Activated T-helper 17 cell treated with anti-CD3 and anti-CD28 coated beads, Interleukin-2, amount 50 U/mL, for 72 hours (primary cell): ENCODE data around the gene SHC2. TPM values are rescaled to one million over a fixed set of nuclear protein-coding genes. Genes with fewer than 3 reads are reported as not detected.

Source experiments
- ATAC-seq: fragments of 150-1000 bp; cut with Tn5 transposase; replicated peaks from 2 replicates; pipeline ENCODE4 v1.10.0; 2021; ENCODE audit warnings: mild to moderate bottlenecking, moderate library complexity
- H3K27ac Mint-ChIP-seq: one replicate; pipeline ENCODE4 v1.8.0; 2022; ENCODE audit warnings: mixed read lengths
- H3K27me3 Mint-ChIP-seq: one replicate; pipeline ENCODE4 v1.8.0; 2022; ENCODE audit warnings: mixed read lengths
- H3K36me3 Mint-ChIP-seq: one replicate; pipeline ENCODE4 v1.8.0; 2022; ENCODE audit warnings: low read depth, mild to moderate bottlenecking, mixed read lengths
- H3K4me1 Mint-ChIP-seq: one replicate; pipeline ENCODE4 v1.8.0; 2022; ENCODE audit warnings: mixed read lengths
- H3K4me3 Mint-ChIP-seq: one replicate; pipeline ENCODE4 v1.8.0; 2022; ENCODE audit warnings: mild to moderate bottlenecking, mixed read lengths
- H3K9me3 Mint-ChIP-seq: one replicate; pipeline ENCODE4 v1.8.0; 2022; ENCODE audit warnings: mixed read lengths
- total RNA-seq, 2 donors: library from RNA; stranded (reverse); gene quantifications; one replicate each; pipeline ENCODE4 v1.2.3, GENCODE V29; 2022

SHC2 gene
- total RNA-seq, 2 donors from 2014 or later, result 0.26 TPM; not detected in 1

DNA sequence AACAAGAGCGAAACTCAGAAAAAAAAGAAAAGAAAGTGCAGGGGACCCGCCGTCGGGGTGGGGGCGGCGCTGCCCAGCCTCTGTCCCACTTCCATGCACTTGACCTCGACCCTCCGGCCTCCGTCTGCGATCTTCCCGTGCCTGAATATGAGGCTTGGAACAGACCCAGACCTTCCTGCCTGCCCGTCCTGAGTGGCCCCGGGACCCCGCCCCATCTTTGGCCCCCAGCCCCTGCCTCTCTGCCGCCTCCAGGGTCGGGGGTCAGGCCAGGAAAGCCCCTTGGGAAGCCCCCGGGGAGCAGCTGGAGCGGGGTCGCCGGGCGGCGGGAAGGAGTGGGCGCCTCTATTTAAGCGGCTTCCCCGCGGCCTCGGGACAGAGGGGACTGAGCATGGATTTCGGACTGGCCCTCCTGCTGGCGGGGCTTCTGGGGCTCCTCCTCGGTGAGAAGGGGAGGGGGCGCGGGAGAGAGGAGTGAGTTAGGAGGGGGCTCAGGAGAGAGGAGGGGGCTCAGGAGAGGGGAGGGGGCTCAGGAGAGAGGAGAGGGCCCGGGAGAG lies 35.4 kb upstream of the SHC2 start, which contains the start of gene MADCAM1:
Gene MADCAM1 (plus strand): TSS at position 375 of the 554 bp plus-strand sequence. CDS start 14 bp downstream, at position 389.
- no peaks in the 10 kb centered on the region for H3K4me1 Mint-ChIP-seq
- no peak for ATAC-seq
- no peaks in the 10 kb centered on the region for H3K36me3 Mint-ChIP-seq
- H3K4me3 Mint-ChIP-seq, result no peak within 1 kb of the TSS
- H3K27me3 Mint-ChIP-seq, result peaks cover 10% of the 10 kb centered on the region
- H3K27ac Mint-ChIP-seq, result no peak within 1 kb of the TSS
- H3K9me3 Mint-ChIP-seq, result no peaks in the 10 kb centered on the region

DNA sequence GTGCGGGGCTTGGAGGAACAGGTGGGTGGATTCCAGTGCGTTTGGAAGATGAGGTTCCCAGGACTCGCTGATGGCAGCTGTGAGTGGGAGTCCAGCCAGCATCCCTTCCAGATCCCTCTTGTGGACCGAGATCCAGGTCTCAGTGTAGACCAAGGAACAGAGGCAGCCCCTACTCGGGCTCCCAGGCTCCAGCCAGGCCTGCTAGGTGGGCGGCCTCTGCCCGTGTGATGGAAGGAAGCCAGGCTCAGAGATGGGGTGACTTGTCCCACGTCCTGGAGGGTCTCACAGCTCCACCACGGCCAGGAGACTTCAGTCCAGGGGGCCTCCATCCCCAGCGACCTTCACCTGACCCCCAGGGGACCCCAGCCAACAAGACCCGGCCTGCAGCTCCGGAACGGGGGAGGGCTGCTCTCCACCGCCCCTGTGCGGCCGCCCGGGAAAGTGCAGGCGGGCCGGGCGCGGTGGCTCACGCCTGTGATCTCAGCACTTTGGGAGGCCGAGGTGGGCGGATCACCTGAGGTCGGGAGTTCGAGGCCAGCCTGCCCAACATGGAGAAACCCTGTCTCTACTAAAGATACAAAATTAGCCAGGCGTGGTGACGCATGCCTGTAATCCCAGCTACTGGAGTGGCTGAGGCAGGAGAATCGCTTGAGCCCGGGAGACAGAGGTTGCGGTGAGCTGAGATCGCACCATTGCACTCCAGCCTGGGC lies 34.7 kb upstream of the SHC2 start:
- Mint-ChIP-seq H3K27me3 (peaks cover 10% of the 10 kb centered on the region), H3K4me1 (no peaks in the 10 kb centered on the region), H3K27ac (no peak overlapping the region), H3K4me3 (no peak overlapping the region), H3K9me3 (no peaks in the 10 kb centered on the region), H3K36me3 (no peaks in the 10 kb centered on the region)
- ATAC-seq, result peak; percentile 44

DNA sequence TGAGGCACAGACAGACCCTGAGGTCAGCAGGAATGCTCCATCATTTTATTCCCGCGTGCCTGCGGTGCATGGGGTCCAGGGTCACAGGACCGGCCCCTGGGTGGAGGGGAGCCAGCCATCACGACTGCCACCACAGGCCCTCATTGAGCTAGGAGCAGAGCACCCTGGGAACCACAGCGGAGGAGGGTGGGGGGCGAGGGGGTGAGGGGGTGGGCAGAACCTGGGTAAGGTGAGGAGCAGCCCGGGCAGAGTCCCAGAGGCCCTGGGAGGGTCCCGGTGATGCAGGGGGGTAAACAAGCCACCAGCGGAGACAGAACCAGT lies 34.2 kb upstream of the SHC2 start:
- Mint-ChIP-seq H3K27me3 (peaks cover 10% of the 10 kb centered on the region), H3K4me3 (no peak overlapping the region), H3K36me3 (no peaks in the 10 kb centered on the region), H3K4me1 (no peaks in the 10 kb centered on the region), H3K27ac (no peak overlapping the region), H3K9me3 (no peaks in the 10 kb centered on the region)
- no peak for ATAC-seq

DNA sequence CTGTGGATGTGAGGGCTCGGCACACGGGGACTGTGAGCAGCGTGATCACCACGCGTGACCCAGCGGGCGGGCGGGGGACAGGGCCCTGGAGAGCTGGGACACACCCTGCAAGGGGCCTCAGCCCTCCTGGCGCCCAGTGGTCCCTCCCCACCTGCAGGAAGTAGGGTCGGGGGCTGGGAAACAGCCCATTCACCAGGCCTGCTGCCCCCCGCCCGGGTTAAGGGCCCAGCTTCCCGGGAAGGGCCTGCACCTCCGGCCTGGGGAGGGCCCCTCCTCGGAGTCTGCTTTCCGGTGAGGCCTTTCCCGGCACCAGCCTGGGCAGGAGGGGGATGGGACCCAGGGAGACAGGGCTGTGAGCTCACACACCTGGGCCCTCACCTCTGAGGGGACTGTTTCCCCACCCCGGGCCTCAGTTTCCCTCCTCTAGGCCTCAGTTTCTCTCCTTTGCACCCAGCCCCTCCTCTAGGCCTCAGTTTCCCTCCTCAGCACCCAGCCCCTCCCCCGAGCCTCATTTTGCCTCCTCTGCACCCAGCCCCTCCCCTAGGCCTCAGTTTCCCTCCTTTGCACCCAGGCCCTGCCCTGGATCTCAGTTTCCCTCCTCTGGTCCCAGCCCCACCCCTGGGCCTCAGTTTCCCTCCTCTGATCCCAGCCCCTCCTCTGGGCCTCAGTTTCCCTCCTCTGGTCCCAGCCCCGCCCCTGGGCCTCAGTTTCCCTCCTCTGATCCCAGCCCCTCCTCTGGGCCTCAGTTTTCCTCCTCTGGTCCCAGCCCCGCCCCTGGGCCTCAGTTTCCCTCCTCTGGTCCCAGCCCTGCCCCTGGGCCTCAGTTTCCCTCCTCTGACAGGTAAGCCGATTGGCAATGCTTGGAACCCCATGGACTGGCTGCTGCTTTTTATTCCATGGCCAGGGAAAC lies 33.6 kb upstream of the SHC2 start:
- H3K9me3 Mint-ChIP-seq, result no peaks in the 10 kb centered on the region
- H3K36me3 Mint-ChIP-seq, result no peaks in the 10 kb centered on the region
- H3K4me1 Mint-ChIP-seq, result no peaks in the 10 kb centered on the region
- no peak overlapping the region for H3K4me3 Mint-ChIP-seq
- no peak for ATAC-seq
- H3K27me3 Mint-ChIP-seq, result peaks cover 8% of the 10 kb centered on the region
- H3K27ac Mint-ChIP-seq, result peak overlapping the region; percentile 20

DNA sequence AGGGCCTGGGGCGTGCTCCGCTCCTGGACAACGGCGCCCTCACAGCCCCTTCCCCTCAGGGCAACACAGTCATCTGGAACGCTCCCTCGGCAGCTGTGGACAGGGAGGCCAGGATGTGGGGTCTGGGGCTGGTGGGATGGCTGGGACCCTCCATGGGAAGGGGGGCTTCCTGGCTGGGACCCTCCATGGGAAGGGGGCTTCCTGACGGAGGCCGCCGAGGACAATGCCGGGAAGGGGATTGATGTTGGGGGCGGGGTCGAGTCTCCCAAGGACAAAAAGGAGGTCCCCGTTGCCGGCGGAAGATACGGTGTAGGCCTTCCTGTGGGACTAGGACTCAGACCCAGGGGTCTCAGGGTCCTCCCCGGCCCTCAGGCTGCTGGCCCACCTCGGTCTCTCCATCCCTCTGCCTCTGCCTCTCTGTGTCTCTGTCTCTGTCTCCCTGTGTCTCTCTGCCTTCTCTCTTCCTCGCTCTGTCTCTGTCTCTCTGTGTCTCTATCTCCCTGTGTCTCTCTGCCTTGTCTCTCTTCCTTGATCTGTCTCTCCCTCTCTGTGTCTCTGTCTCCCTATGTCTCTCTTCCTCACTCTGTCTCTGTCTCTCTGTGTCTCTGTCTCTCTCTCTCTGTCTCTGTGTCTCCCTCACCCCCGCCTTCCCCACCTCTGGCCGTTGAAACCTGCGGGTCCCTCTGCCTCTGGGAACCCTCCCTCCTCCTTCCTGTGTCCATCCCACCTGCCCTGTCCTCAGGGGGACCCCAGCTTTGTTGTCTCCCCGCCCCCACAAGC lies 32.7 kb upstream of the SHC2 start:
- Mint-ChIP-seq H3K27ac (peak overlapping the region; percentile 20), H3K4me1 (no peaks in the 10 kb centered on the region), H3K27me3 (peaks cover 4% of the 10 kb centered on the region), H3K4me3 (no peak overlapping the region), H3K36me3 (no peaks in the 10 kb centered on the region), H3K9me3 (no peaks in the 10 kb centered on the region)
- ATAC-seq, result no peak

DNA sequence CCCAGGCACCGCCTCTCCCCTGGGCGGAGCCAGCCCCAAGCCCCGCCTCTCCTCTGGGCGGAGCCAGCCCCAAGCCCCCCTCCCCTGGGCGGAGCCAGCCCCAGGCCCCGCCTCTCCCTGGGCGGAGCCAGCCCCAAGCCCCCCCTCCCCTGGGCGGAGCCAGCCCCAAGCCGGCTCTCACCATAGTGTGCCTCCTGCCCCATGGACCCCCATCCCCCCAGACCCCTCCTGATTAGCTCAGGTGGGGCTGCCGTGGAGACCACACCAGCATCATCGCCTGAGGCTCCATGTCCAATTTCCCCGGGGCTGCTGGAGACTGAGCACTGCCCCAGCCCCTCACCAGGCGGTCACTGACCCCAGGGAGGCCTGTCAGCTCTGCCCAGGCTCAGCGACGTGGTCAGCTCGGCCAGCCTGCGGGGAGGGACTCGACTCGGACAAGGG lies 31.3 kb upstream of the SHC2 start:
- Mint-ChIP-seq H3K4me1 (no peaks in the 10 kb centered on the region), H3K27ac (no peak overlapping the region), H3K27me3 (no peaks in the 10 kb centered on the region), H3K4me3 (no peak overlapping the region), H3K9me3 (no peaks in the 10 kb centered on the region), H3K36me3 (no peaks in the 10 kb centered on the region)
- ATAC-seq, result no peak

DNA sequence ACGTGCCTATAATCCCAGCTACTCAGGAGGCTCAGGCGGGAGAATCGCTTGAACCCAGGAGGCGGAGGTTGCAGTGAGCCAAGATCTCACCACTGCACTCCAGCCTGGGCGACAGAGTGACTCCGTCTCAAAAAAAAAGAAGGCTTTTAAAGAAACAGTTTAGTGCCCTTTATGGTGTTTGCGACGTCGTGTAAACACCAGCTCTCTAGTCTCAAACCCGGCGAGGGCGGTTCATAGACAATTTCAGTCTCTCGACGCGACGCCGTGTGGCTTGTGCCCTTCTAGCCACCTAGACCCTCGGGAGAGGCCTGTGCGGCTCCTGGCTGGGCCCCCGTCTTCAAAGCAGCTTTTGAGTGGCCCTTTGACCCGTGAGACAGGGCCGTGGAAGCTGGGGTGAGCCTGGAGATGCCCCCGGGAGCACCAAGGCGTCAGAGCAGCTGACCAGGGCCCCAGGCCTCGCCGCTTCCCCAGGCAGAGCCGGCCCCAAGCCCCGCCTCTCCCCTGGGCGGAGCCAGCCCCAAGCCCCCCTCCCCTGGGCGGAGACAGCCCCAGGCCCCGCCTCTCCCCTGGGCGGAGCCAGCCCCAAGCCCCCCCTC lies 30.4 kb upstream of the SHC2 start:
- H3K27me3 Mint-ChIP-seq, result no peaks in the 10 kb centered on the region
- no peaks in the 10 kb centered on the region for H3K4me1 Mint-ChIP-seq
- no peaks in the 10 kb centered on the region for H3K36me3 Mint-ChIP-seq
- no peak for ATAC-seq
- no peak overlapping the region for H3K27ac Mint-ChIP-seq
- H3K4me3 Mint-ChIP-seq, result no peak overlapping the region
- no peaks in the 10 kb centered on the region for H3K9me3 Mint-ChIP-seq

DNA sequence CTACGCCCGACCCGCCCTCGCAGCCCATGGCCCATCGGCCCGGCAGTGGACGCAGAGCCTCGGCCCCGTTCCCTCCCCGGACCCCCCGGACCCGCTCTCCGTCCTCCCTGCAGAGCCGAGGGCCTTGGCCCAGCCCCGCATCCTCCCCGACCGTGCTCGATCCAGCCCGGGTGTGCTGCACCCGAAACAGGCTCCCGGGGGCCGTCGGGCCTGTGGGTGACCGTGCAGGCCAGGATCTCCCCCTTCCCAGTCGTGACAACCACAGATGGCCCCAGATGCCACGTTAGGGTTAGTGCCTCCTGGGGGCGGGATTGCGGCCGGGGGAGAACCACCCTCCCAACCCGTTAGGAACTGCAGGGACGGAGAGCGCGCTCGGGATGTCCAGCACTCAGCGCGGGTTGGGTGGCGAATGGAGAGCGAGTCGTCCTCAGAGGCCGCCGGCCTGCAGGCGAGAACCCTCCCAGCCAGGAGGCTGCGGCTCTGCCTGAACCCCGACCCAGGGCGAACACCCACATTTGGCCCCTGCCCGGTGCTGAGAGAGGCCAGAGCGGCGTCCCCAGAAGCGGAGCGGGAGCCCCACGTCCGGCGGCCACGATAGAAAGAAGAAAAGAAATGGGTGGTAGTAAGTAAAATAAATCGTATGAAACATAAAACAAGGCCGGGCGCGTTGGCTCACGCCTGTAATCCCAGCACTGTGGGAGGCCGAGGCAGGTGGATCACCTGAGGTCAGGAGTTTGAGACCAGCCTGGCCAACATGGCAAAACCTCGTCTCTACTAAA lies 28.8 kb upstream of the SHC2 start:
- H3K27ac Mint-ChIP-seq, result no peak overlapping the region
- no peaks in the 10 kb centered on the region for H3K36me3 Mint-ChIP-seq
- no peaks in the 10 kb centered on the region for H3K27me3 Mint-ChIP-seq
- H3K9me3 Mint-ChIP-seq, result no peaks in the 10 kb centered on the region
- H3K4me1 Mint-ChIP-seq, result no peaks in the 10 kb centered on the region
- H3K4me3 Mint-ChIP-seq, result peak overlapping the region; percentile 41
- ATAC-seq, result peak; percentile 2

DNA sequence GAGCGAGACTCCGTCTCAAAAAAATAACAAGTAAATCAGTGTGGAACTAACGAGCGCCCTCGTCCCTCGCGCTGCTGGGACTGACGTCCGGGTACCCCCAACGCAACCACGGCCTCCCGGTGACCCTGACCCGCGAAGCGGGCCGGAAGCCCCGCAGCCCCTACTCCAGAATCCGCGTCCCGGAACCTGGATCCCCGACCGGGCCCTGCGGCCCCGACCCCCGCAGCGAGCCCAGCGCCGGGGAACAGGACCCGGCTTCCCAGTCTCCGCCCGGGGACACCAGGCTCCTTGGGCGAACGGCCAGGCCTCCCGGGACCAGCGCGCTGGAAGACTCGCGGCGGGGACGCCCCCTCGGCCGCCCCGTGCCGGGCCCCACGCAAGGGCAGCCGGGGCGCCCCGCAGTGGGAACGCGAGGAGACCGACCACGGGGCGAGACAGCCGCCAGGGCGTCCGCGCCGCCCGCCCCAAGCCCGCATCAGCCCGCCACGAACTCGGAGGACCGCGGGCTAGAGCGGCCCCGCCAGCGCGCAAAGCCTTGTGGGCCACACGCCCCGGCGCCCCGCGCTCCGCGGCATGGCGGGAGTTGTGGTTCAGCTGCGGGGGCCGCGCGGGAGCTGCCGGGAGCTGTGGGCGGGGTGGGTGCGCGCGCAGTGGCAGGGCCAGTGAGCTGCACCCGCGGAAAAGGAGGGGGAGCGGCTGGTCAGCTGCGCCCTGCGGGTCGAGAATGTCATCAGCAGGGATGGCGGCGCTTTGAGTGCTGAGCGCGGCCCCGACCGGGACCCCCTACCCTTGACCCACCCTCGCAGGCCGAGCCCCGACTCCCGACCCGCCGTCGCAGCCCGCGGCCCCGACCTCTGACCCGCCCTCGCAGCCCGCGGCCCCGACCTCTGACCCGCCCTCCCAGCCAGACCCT lies 27.9 kb upstream of the SHC2 start:
- ATAC-seq, result peak; percentile 79
- Mint-ChIP-seq H3K36me3 (no peaks in the 10 kb centered on the region), H3K9me3 (no peaks in the 10 kb centered on the region), H3K27ac (peak overlapping the region; percentile 78), H3K4me1 (no peaks in the 10 kb centered on the region), H3K4me3 (peak overlapping the region; percentile 70), H3K27me3 (no peaks in the 10 kb centered on the region)

DNA sequence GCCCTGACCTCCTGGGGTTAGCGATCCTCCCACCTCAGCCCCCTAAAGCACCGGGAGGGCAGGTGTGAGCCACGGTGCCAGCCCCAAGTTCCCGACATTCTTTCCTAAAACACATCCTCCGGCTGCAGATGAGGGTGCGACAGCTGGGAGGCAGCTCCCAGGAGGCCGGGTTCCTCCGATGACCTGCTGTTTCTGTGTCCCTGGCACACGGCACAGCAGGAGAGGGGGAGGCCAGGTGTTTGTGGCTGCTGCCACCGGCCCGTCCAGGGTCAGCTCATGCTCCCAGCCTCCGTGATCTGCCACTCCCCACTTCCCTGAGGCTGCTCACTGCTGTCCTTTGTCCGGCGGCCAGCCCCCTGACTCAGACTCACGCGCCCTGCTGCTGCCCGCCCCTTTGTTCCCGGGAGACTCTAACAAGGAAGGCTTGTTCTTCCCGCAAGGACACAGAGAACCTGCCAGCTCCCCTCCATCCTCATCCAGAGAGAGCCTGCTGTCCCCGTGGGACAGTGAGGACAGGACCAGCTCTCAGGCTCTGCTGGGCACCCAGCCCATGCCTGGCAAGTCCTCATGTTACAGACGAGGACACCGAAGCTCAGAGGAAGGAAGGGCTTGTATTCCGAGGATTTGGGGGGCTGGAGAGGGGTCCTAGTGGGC lies 24.9 kb upstream of the SHC2 start:
- Mint-ChIP-seq H3K36me3 (peaks cover under 1% of the 10 kb centered on the region), H3K27ac (no peak overlapping the region), H3K9me3 (peaks cover 5% of the 10 kb centered on the region), H3K4me1 (peaks cover 7% of the 10 kb centered on the region), H3K4me3 (no peak overlapping the region), H3K27me3 (no peaks in the 10 kb centered on the region)
- no peak for ATAC-seq

DNA sequence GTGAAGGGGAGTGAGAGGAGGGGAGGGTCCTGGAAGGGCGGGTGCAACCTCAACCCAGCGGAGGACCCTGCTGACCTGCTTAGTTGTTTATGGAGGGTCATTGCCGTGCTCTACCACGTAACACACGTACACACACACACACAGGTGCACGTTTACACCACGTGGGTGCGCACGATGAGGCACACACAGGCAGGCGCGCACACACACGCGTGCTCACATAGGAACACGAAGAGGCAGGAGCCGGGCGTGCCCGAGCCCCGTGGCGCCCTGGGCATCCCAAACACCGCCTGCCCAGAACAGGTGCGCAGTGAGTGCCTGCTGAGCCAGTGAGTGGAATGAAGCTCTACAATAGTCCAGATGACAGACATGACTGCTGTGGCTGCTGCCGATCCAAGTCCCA lies 24.2 kb upstream of the SHC2 start:
- Mint-ChIP-seq H3K4me3 (no peak overlapping the region), H3K36me3 (peaks cover 7% of the 10 kb centered on the region), H3K27ac (no peak overlapping the region), H3K9me3 (peaks cover 12% of the 10 kb centered on the region), H3K27me3 (no peaks in the 10 kb centered on the region), H3K4me1 (peaks cover 14% of the 10 kb centered on the region)
- no peak for ATAC-seq

DNA sequence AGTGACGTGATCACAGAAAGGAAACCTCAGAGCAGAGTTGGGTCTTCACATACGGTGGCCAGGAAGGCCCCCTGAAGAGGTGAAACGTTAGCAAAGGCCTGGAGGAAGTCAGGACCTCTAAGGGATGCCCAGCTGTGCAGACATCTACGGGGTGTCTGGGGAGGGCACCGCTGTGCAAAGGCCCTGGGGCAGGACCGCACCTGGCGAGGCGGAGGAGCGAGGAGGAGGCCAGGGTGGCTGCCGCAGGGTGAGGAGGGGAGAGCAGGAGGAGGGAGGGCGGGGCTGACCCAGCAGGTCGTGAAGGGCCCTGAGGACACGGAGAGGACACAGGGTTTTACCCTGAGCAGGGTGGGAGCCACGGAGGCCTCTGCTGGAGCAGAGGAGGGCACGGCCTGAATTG lies 23.7 kb upstream of the SHC2 start:
- no peak overlapping the region for H3K27ac Mint-ChIP-seq
- peaks cover 15% of the 10 kb centered on the region for H3K9me3 Mint-ChIP-seq
- peaks cover 9% of the 10 kb centered on the region for H3K36me3 Mint-ChIP-seq
- H3K4me3 Mint-ChIP-seq, result no peak overlapping the region
- no peaks in the 10 kb centered on the region for H3K27me3 Mint-ChIP-seq
- H3K4me1 Mint-ChIP-seq, result peaks cover 18% of the 10 kb centered on the region
- no peak for ATAC-seq
